B cell (primary cell): ENCODE results near the gene MAN2A2.

Experiments used
- EZH2 ChIP-seq: IDR thresholded peaks from 2 replicates; pipeline ENCODE4 v1.6.1; 2012; ENCODE audit warnings: borderline replicate concordance, low read depth, mild to moderate bottlenecking, moderate library complexity, low read length; ENCODE audit not compliant: insufficient read depth, poor library complexity, severe bottlenecking
- TF ChIP-seq, protein P1 (sequence below): fragments of 200-600 bp; IDR thresholded peaks from one replicate; pipeline ENCODE4 v1.8.0; 2022; ENCODE audit warnings: antibody characterized with exemption, mild to moderate bottlenecking

- TF ChIP-seq, protein P1, sequence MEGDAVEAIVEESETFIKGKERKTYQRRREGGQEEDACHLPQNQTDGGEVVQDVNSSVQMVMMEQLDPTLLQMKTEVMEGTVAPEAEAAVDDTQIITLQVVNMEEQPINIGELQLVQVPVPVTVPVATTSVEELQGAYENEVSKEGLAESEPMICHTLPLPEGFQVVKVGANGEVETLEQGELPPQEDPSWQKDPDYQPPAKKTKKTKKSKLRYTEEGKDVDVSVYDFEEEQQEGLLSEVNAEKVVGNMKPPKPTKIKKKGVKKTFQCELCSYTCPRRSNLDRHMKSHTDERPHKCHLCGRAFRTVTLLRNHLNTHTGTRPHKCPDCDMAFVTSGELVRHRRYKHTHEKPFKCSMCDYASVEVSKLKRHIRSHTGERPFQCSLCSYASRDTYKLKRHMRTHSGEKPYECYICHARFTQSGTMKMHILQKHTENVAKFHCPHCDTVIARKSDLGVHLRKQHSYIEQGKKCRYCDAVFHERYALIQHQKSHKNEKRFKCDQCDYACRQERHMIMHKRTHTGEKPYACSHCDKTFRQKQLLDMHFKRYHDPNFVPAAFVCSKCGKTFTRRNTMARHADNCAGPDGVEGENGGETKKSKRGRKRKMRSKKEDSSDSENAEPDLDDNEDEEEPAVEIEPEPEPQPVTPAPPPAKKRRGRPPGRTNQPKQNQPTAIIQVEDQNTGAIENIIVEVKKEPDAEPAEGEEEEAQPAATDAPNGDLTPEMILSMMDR: no peak
- no peak for TF ChIP-seq EZH2
Observed at GRCh38 chr15:90879730-90880366, 23.3 kb upstream of the MAN2A2 start.
